ENCODE results near the gene MAPK8.

The MAPK8 gene

GRCh38 chr10:48398261-48398660 lies 91.8 kb downstream of the MAPK8 start:
- DNase-seq (ENCODE audit: low read depth in 1 of 2, low spot score in 1 of 2): no peak
- H3K27me3 ChIP-seq (ENCODE audit: insufficient read depth, poor library complexity, severe bottlenecking): no peaks in the 10 kb centered on the region
- no peak overlapping the region for H3K27ac ChIP-seq (replicated peaks)
- TF ChIP-seq SPI1 (IDR thresholded peaks at IDR 0.05; ENCODE audit: borderline replicate concordance, low read depth): no peak
- TF ChIP-seq, protein P1, sequence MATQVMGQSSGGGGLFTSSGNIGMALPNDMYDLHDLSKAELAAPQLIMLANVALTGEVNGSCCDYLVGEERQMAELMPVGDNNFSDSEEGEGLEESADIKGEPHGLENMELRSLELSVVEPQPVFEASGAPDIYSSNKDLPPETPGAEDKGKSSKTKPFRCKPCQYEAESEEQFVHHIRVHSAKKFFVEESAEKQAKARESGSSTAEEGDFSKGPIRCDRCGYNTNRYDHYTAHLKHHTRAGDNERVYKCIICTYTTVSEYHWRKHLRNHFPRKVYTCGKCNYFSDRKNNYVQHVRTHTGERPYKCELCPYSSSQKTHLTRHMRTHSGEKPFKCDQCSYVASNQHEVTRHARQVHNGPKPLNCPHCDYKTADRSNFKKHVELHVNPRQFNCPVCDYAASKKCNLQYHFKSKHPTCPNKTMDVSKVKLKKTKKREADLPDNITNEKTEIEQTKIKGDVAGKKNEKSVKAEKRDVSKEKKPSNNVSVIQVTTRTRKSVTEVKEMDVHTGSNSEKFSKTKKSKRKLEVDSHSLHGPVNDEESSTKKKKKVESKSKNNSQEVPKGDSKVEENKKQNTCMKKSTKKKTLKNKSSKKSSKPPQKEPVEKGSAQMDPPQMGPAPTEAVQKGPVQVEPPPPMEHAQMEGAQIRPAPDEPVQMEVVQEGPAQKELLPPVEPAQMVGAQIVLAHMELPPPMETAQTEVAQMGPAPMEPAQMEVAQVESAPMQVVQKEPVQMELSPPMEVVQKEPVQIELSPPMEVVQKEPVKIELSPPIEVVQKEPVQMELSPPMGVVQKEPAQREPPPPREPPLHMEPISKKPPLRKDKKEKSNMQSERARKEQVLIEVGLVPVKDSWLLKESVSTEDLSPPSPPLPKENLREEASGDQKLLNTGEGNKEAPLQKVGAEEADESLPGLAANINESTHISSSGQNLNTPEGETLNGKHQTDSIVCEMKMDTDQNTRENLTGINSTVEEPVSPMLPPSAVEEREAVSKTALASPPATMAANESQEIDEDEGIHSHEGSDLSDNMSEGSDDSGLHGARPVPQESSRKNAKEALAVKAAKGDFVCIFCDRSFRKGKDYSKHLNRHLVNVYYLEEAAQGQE (IDR thresholded peaks at IDR 0.05; ENCODE audit: insufficient replicate concordance, low read depth): no peak
- TF ChIP-seq GABPA (IDR thresholded peaks at IDR 0.05; ENCODE audit: low read depth): no peak
- no peak for TF ChIP-seq CTCF (IDR thresholded peaks at IDR 0.05; ENCODE audit: insufficient read depth, low read length)
- no peak for TF ChIP-seq POLR2AphosphoS5 (IDR thresholded peaks at IDR 0.05; ENCODE audit: low read depth)
- H3K4me3 ChIP-seq (replicated peaks; ENCODE audit: insufficient read depth, low read length): no peak overlapping the region

GRCh38 chr10:48399056-48399541 lies 92.6 kb downstream of the MAPK8 start:
- Histone ChIP-seq H3K27ac (replicated peaks) (no peak overlapping the region), H3K27me3 (ENCODE audit: insufficient read depth, poor library complexity, severe bottlenecking) (no peaks in the 10 kb centered on the region), H3K4me3 (replicated peaks; ENCODE audit: insufficient read depth, low read length) (no peak overlapping the region)
- DNase-seq (ENCODE audit: low read depth in 1 of 2, low spot score in 1 of 2): no peak
- TF ChIP-seq, protein P1 (IDR thresholded peaks at IDR 0.05; ENCODE audit: insufficient replicate concordance, low read depth): no peak
- TF ChIP-seq CTCF (IDR thresholded peaks at IDR 0.05; ENCODE audit: insufficient read depth, low read length) (no peak), GABPA (IDR thresholded peaks at IDR 0.05; ENCODE audit: low read depth) (no peak)

GRCh38 chr10:48399551-48399950 lies 93.1 kb downstream of the MAPK8 start:
- Histone ChIP-seq H3K27me3 (ENCODE audit: insufficient read depth, poor library complexity, severe bottlenecking) (no peaks in the 10 kb centered on the region), H3K4me3 (replicated peaks; ENCODE audit: insufficient read depth, low read length) (no peak overlapping the region), H3K27ac (replicated peaks) (no peak overlapping the region)
- TF ChIP-seq GABPA (IDR thresholded peaks at IDR 0.05; ENCODE audit: low read depth): no peak
- TF ChIP-seq CTCF (IDR thresholded peaks at IDR 0.05; ENCODE audit: insufficient read depth, low read length): no peak
- no peak for DNase-seq (ENCODE audit: low read depth in 1 of 2, low spot score in 1 of 2)

GRCh38 chr10:48400129-48400849 lies 93.8 kb downstream of the MAPK8 start:
- no peak overlapping the region for H3K4me3 ChIP-seq (replicated peaks; ENCODE audit: insufficient read depth, low read length)
- DNase-seq (ENCODE audit: low read depth in 1 of 2, low spot score in 1 of 2): no peak
- H3K27ac ChIP-seq (replicated peaks): no peak overlapping the region
- no peaks in the 10 kb centered on the region for H3K27me3 ChIP-seq (ENCODE audit: insufficient read depth, poor library complexity, severe bottlenecking)
- TF ChIP-seq, protein P1 (IDR thresholded peaks at IDR 0.05; ENCODE audit: insufficient replicate concordance, low read depth): no peak
- no peak for TF ChIP-seq SPI1 (IDR thresholded peaks at IDR 0.05; ENCODE audit: borderline replicate concordance, low read depth)
- TF ChIP-seq POLR2AphosphoS5 (IDR thresholded peaks at IDR 0.05; ENCODE audit: low read depth): no peak
- no peak for TF ChIP-seq CTCF (IDR thresholded peaks at IDR 0.05; ENCODE audit: insufficient read depth, low read length)
- TF ChIP-seq GABPA (IDR thresholded peaks at IDR 0.05; ENCODE audit: low read depth): no peak
